ENCODE data around the gene NPAS3.

DNA sequence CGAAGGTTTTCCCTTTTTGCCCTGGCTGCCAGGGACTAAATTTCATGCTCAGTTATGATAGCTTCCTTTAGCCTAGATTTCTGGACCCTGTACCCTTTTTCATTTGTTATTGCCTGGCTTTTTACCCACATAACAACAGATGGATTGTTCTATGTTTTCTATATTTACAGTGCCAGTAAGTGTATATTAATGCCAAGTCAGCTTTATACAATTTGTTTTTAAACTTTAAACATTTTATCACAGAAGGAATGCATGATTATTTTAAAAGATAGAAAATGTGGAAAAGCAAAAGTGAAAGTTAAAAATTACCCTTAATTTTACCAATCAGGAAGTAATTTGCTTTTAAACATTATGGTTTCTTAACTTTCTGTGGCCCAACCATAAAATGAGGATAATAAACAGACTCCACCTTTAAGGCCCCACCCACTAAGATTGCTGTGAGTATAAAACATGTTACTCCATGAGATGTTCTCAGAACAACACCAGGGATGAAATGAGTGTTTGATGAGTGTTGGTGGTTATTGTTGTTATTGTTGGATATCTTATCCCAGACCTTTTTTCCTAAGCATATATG is 515.4 kb downstream of the NPAS3 start:
- TF ChIP-seq, protein P1, sequence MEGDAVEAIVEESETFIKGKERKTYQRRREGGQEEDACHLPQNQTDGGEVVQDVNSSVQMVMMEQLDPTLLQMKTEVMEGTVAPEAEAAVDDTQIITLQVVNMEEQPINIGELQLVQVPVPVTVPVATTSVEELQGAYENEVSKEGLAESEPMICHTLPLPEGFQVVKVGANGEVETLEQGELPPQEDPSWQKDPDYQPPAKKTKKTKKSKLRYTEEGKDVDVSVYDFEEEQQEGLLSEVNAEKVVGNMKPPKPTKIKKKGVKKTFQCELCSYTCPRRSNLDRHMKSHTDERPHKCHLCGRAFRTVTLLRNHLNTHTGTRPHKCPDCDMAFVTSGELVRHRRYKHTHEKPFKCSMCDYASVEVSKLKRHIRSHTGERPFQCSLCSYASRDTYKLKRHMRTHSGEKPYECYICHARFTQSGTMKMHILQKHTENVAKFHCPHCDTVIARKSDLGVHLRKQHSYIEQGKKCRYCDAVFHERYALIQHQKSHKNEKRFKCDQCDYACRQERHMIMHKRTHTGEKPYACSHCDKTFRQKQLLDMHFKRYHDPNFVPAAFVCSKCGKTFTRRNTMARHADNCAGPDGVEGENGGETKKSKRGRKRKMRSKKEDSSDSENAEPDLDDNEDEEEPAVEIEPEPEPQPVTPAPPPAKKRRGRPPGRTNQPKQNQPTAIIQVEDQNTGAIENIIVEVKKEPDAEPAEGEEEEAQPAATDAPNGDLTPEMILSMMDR (IDR thresholded peaks at IDR 0.05; ENCODE audit: insufficient read depth, low read length) = no peak
- TF ChIP-seq POLR2AphosphoS5 (IDR thresholded peaks at IDR 0.05; ENCODE audit: low read depth) = no peak

All from HL-60 (cell line).